ENCODE results near the gene ACOT7. TPM values are rescaled to one million over a fixed set of nuclear protein-coding genes. Genes with fewer than 3 reads are reported as not detected.

Gene ACOT7
- total and polyA plus RNA-seq, 2 of the 13 experiments (the other 11 are each of a cell fraction or from before 2014, with no cell fraction given) = 33.0 to 55.8 TPM

DNA sequence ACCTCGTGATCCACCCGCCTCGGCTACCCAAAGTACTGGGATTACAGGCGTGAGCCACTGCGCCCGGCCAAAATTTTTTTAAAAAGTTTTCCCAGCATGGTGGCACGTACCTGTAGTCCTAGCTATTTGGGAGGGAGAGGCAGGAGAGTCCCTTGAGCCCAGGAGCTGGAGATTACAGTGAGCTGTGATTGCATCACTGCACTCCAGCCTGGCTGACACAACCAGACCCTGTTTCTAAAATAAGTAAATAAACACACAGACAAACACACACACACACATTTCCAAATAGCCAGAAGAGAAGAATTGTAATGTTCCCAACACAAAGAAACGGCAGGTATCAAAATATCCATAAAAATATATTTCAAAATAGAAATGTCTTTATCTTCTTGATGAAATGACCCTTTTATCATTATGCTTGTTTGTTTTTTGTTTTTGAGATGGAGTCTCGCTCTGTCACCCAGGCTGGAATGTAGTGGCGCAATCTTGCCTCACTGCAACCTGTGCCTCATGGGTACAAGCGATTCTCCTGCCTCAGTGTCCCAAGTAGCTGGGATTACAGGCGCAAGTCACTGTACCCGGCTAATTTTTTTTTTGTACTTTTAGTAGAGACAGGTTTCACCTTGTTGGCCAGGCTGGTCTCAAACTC is 16.8 kb upstream of the ACOT7 start (continued):
- TF ChIP-seq PHF8 (CRISPR knock-in tag; IDR thresholded peaks at IDR 0.05) (no peak), LCORL (IDR thresholded peaks at IDR 0.05) (no peak), LCORL (CRISPR knock-in tag; IDR thresholded peaks at IDR 0.05) (peak; percentile 52; the same call in 1 of the 2 replicates), ETV5 (CRISPR knock-in tag; IDR thresholded peaks at IDR 0.05; ENCODE audit: borderline replicate concordance) (no peak), DPF2 (CRISPR knock-in tag; IDR thresholded peaks at IDR 0.05; ENCODE audit: borderline replicate concordance, low read depth) (no peak), ADNP (CRISPR knock-in tag; IDR thresholded peaks at IDR 0.05) (no peak), ZNF232 (CRISPR knock-in tag; IDR thresholded peaks at IDR 0.05; ENCODE audit: borderline replicate concordance) (no peak), CEBPB (IDR thresholded peaks at IDR 0.05; ENCODE audit: borderline replicate concordance, low read depth, low read length) (peak; percentile 94), MED13 (CRISPR knock-in tag; IDR thresholded peaks at IDR 0.05) (no peak), KMT2A (CRISPR knock-in tag; IDR thresholded peaks at IDR 0.05) (no peak), FOXA3 (CRISPR knock-in tag; IDR thresholded peaks at IDR 0.05) (peak; percentile 55; the same call in 1 of the 2 replicates), ZNF564 (CRISPR knock-in tag; IDR thresholded peaks at IDR 0.05) (no peak), FOXP1 (IDR thresholded peaks at IDR 0.05) (peak; percentile 31; the same call in 1 of the 2 replicates), FOXP1 (CRISPR knock-in tag; IDR thresholded peaks at IDR 0.05) (peak; percentile 89), ZNF460 (CRISPR knock-in tag; IDR thresholded peaks at IDR 0.05; ENCODE audit: borderline replicate concordance) (no peak; the same call in 1 of the 2 replicates), ZNF367 (CRISPR knock-in tag; IDR thresholded peaks at IDR 0.05; ENCODE audit: borderline replicate concordance) (no peak)
- TF ChIP-seq, protein P1, sequence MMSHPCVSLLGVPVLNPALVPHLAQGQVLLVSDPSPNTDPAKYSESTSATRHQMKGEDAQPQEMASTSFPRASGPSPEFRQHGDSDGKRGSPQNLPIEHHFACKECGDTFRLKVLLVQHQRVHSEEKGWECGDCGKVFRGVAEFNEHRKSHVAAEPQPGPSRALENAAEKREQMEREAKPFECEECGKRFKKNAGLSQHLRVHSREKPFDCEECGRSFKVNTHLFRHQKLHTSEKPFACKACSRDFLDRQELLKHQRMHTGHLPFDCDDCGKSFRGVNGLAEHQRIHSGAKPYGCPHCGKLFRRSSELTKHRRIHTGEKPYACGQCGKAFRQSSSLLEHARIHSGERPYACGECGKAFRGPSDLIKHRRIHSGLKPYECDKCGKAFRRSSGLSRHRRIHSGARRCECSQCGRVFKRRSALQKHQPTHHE (CRISPR knock-in tag; IDR thresholded peaks at IDR 0.05; ENCODE audit: borderline replicate concordance) = no peak
- TF ChIP-seq, protein P2, sequence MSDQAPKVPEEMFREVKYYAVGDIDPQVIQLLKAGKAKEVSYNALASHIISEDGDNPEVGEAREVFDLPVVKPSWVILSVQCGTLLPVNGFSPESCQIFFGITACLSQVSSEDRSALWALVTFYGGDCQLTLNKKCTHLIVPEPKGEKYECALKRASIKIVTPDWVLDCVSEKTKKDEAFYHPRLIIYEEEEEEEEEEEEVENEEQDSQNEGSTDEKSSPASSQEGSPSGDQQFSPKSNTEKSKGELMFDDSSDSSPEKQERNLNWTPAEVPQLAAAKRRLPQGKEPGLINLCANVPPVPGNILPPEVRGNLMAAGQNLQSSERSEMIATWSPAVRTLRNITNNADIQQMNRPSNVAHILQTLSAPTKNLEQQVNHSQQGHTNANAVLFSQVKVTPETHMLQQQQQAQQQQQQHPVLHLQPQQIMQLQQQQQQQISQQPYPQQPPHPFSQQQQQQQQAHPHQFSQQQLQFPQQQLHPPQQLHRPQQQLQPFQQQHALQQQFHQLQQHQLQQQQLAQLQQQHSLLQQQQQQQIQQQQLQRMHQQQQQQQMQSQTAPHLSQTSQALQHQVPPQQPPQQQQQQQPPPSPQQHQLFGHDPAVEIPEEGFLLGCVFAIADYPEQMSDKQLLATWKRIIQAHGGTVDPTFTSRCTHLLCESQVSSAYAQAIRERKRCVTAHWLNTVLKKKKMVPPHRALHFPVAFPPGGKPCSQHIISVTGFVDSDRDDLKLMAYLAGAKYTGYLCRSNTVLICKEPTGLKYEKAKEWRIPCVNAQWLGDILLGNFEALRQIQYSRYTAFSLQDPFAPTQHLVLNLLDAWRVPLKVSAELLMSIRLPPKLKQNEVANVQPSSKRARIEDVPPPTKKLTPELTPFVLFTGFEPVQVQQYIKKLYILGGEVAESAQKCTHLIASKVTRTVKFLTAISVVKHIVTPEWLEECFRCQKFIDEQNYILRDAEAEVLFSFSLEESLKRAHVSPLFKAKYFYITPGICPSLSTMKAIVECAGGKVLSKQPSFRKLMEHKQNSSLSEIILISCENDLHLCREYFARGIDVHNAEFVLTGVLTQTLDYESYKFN (CRISPR knock-in tag; conservative IDR thresholded peaks at IDR 0.05) = 0 out of 2 replicates have a peak, but pooled peaks have one; percentile 27
- TF ChIP-seq, protein P3, sequence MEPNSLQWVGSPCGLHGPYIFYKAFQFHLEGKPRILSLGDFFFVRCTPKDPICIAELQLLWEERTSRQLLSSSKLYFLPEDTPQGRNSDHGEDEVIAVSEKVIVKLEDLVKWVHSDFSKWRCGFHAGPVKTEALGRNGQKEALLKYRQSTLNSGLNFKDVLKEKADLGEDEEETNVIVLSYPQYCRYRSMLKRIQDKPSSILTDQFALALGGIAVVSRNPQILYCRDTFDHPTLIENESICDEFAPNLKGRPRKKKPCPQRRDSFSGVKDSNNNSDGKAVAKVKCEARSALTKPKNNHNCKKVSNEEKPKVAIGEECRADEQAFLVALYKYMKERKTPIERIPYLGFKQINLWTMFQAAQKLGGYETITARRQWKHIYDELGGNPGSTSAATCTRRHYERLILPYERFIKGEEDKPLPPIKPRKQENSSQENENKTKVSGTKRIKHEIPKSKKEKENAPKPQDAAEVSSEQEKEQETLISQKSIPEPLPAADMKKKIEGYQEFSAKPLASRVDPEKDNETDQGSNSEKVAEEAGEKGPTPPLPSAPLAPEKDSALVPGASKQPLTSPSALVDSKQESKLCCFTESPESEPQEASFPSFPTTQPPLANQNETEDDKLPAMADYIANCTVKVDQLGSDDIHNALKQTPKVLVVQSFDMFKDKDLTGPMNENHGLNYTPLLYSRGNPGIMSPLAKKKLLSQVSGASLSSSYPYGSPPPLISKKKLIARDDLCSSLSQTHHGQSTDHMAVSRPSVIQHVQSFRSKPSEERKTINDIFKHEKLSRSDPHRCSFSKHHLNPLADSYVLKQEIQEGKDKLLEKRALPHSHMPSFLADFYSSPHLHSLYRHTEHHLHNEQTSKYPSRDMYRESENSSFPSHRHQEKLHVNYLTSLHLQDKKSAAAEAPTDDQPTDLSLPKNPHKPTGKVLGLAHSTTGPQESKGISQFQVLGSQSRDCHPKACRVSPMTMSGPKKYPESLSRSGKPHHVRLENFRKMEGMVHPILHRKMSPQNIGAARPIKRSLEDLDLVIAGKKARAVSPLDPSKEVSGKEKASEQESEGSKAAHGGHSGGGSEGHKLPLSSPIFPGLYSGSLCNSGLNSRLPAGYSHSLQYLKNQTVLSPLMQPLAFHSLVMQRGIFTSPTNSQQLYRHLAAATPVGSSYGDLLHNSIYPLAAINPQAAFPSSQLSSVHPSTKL (CRISPR knock-in tag; IDR thresholded peaks at IDR 0.05) = 0 out of 2 replicates have a peak, but pooled peaks have one; percentile 20
- TF ChIP-seq, protein P4, sequence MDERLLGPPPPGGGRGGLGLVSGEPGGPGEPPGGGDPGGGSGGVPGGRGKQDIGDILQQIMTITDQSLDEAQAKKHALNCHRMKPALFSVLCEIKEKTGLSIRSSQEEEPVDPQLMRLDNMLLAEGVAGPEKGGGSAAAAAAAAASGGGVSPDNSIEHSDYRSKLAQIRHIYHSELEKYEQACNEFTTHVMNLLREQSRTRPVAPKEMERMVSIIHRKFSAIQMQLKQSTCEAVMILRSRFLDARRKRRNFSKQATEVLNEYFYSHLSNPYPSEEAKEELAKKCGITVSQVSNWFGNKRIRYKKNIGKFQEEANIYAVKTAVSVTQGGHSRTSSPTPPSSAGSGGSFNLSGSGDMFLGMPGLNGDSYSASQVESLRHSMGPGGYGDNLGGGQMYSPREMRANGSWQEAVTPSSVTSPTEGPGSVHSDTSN (CRISPR knock-in tag; IDR thresholded peaks at IDR 0.05) = no peak

Measured in HepG2 (cell line).